ENCODE results near the gene CCT2.
A peak's percentile ranks its signal among the peaks of the same experiment; 100 is the strongest.

CCT2 gene

GRCh38 chr12:69585189-69586062 is at the start of gene CCT2:
TSS of gene CCT2 (plus strand) at chr12:69585459. CDS start at chr12:69585522, 63 bp downstream.
- peak within 1 kb of the TSS; percentile 95 for H3K27ac ChIP-seq
- TF ChIP-seq CTCF (conservative IDR thresholded peaks at IDR 0.05): peak; percentile 40
- TF ChIP-seq ZFX (IDR thresholded peaks at IDR 0.05): peak; percentile 87

GRCh38 chr12:69540987-69541386 is 44.3 kb upstream of the CCT2 start:
- no peak overlapping the region for H3K27ac ChIP-seq
- TF ChIP-seq ZFX (IDR thresholded peaks at IDR 0.05) (no peak), CTCF (conservative IDR thresholded peaks at IDR 0.05) (no peak)

- TF ChIP-seq CTCF (conservative IDR thresholded peaks at IDR 0.05): no peak
- TF ChIP-seq ZFX (IDR thresholded peaks at IDR 0.05): no peak
- no peak overlapping the region for H3K27ac ChIP-seq
Observed at GRCh38 chr12:69544087-69544486, 41.2 kb upstream of the CCT2 start.

- TF ChIP-seq ZFX (IDR thresholded peaks at IDR 0.05) (no peak), CTCF (conservative IDR thresholded peaks at IDR 0.05) (no peak)
- H3K27ac ChIP-seq: no peak overlapping the region
Observed at GRCh38 chr12:69545081-69545480, 40.2 kb upstream of the CCT2 start.

- no peak overlapping the region for H3K27ac ChIP-seq
- TF ChIP-seq ZFX (IDR thresholded peaks at IDR 0.05) (no peak), CTCF (conservative IDR thresholded peaks at IDR 0.05) (no peak)
Observed at GRCh38 chr12:69546693-69547438, 38.4 kb upstream of the CCT2 start.

- no peak overlapping the region for H3K27ac ChIP-seq
- TF ChIP-seq CTCF (conservative IDR thresholded peaks at IDR 0.05) (no peak), ZFX (IDR thresholded peaks at IDR 0.05) (no peak)
Observed at GRCh38 chr12:69548687-69549086, 36.6 kb upstream of the CCT2 start.
